SKM-1 (cell line): ENCODE results near the gene NR1I3.

ENCODE experiments used
- DNase-seq: peaks from one replicate; lab custom pipeline; 2025; ENCODE audit not compliant: unreplicated experiment; lab: John Stamatoyannopoulos, UW

Gene NR1I3

DNA sequence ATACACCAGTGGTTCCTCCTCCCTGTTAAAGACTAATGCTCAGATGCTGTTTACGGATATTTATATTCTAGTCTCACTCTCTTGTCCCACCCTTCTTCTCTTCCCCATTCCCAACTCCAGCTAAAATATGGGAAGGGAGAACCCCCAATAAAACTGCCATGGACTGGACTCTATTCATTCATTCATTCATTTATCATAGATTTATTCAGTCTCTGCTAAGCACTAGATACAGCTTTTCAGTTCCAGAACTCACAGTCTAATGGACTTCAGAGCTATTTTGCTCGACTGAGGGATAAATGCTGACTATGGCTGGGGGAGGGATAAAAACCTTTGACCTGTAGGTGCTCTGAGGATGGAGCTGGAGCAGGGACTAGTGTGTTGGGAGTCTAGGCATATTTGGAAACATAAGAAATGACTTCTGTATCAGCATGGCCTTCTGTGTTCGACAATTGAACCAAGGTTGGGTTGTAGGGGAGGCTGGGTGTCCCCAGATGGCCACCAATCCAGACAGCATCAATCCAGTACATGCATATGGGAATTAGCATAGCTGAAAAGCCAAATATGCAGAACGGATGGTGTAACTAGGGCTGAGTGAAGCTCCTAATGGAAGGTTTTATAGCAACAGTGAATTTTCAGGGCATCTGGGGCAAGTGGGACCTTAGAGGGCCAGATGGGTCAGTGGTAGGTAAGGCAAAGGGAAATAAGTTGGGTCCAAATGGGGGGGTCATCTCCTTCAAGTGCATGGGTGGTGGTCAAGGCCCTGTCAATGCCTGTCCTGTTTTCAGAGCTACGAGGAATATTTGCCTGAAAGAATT lies 18.7 kb downstream of the NR1I3 start:
- DNase-seq, result no peak

- DNase-seq, result no peak
These were observed 19.5 kb downstream of the NR1I3 start for GRCh38 chr1:161218301-161219077.

DNA sequence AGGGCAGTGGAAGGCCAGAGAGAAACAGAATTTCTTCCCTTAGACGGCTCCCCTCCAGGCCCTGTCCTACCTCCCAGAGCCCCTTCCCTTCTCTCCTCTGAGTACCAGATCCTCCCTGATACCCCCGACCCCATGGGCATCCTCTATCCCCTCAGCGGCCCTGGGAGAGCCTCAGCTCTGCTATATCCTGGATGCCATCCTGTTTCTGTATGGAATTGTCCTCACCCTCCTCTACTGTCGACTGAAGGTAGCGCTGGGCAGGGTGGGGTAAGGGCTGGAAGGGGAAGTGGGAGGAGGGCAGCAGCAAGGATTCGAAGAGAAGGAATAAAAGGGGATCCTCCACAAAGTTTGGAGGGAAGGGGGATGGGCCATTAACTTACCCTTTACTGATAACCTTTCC lies 20.2 kb downstream of the NR1I3 start:
- DNase-seq, result no peak

- peak; percentile 97 for DNase-seq
These were observed 20.9 kb downstream of the NR1I3 start for GRCh38 chr1:161216945-161217712.

- DNase-seq, result peak; percentile 84
These were observed 22.9 kb downstream of the NR1I3 start, which contains the start of gene FCER1G for GRCh38 chr1:161215076-161215475. Gene FCER1G, plus strand, starts transcription at chr1:161215295. Its CDS starts 27 bp downstream, at chr1:161215322.

DNA sequence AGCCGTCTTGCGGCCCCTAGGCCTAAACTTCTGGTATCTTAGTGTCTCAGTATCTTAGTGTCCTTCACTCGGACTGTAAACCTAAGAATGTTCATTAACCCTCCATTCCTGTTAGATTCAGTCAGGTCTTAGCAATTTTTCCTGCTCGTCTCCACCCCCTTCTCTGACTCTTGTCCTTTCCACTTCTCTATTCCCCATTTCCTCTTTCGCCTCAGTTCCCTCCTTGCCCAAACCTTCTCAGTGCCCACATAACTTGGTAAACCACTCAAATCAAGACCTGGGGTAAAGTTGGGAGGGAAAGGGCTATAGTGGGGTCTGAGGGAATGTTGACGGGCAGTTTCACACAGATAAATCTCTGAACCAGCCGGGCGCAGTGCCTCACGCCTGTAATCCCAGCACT lies 23.6 kb downstream of the NR1I3 start:
- peak; percentile 75 for DNase-seq

DNA sequence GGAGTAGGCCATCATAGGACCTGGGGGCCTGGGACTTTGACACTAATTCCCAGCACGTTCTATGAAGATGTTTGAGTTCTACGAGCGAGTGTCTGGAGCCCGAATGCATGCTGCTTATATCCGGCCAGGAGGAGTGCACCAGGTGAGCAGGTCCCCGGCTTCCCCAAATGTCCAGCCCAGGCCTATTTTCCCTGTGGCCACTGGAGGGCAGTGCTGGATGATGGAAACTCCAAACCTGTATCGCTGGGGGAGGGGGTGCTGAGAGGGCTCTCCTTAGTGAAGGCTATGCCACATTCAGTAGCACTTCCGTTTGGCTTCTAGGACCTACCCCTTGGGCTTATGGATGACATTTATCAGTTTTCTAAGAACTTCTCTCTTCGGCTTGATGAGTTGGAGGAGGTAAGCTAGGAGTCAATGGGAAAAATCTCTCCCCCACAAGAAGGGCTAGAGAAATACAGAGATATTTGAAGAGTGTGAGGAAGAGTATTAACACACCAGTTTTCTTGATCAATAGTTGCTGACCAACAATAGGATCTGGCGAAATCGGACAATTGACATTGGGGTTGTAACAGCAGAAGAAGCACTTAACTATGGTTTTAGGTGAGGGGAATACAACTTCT lies 28.1 kb downstream of the NR1I3 start:
- DNase-seq, result peak; percentile 83

GRCh38 chr1:161207173-161207572 lies 30.8 kb downstream of the NR1I3 start:
- no peak for DNase-seq

- DNase-seq, result no peak
These were observed 31.4 kb downstream of the NR1I3 start for GRCh38 chr1:161206411-161207140.

DNA sequence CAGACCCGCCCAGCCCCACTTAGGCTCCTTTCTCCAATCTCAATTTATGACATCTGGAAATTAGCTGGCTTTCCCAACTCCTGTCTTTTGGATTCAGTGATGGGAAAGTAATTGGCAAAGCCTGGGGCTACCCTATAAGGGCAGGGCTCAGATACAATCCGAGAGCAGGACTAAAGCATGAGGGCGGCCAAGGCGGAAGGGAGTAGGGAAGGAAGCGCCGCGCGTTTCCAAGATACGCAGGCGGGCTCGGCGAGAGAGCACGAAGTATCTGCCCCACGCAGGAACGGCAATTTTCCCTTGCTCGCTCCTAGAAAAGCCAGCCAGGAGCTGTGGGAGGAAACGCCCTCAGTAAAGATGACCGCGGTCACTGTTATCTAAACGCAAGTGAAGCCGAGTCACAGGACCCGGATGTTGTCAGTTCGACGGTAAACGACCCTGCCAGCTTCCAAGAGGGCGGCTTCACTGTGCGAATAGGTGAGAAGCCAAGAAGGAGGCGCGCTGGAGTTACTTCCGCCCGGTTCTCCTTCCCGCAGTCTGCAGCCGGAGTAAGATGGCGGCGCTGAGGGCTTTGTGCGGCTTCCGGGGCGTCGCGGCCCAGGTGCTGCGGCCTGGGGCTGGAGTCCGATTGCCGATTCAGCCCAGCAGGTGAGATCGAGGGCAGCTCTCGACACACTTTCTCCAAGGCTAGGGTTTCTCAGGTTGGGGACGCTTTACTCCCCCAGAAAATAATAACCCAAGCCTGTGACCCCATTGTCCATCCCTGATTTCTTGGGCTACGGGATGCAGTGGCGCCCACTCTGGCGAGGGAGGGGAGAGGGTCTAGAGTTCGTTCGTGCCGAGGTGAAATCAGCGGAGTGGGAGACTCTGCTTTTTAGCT lies 35.9 kb downstream of the NR1I3 start, which contains the start of gene NDUFS2:
TSS of gene NDUFS2 (plus strand) at position 532 of the 877 bp plus-strand sequence. CDS start at position 551, 19 bp downstream.
- DNase-seq, result peak; percentile 99

DNA sequence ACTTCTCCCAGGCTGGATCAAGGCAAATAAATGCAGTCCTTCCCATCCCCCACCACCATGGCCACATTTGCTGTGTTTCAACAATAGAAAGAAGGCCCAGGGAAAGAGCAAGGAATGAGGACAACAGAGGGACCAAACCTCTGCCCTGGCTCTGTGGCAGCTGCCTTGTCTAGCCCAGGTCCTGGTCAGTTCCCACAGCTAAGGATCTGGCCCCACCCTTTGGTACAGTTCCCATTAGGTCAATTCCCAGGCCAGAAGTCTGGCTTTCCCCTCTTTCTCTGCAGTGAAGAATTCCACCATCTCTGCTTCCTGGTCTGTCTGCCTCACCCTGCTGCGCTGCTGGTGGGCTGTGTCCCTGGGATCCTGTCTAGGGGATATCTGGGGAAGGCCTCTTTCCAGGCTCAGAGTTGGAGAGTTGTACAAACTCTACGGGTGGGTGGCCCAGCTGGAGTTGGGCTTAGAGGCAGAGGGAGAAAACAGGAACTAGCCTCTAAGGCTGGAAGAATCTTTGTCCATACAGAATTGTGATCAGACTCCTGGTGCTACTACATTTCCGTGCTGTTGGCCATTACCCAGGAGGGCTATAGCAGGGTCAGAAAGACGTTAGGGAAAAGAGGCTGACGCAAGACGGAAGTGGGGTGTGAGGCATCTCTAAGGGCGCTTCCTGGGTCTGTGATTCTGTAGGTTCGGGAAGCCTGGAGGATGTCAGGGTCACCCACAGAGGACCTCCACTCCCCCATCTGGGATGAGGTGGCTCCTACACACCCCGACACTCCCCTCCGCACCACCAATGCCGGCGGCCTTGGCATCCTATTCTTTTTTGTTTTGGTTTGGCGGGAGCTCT lies 36.8 kb downstream of the NR1I3 start:
- DNase-seq, result no peak

DNA sequence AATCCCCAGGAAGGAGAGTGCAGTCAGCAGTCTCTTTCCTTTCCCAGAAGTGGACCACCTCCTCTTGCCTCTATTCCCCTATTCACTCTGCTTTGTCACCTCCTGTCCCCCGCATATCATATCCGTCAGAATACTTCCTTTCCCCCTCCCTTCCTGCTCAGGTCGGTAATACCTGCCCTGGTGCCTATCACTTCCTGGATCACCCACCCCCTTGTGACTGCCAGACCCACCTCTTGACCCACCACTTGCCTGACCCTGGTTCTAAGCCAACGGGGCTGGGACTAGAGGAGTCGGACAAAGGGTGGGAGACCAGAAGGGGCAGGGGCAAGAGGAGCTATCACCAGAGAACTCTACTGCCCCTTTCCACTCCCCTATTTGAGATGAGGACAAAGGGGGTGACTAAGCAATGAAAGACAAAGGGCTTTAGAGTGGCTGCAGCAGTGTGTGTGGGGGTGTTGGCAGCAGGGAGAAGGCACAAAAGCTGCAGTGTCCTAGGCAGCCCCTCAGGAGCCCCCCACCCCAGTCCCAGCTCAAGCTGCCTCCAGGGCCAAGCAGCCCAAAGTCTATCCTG lies 37.5 kb downstream of the NR1I3 start:
- no peak for DNase-seq

DNA sequence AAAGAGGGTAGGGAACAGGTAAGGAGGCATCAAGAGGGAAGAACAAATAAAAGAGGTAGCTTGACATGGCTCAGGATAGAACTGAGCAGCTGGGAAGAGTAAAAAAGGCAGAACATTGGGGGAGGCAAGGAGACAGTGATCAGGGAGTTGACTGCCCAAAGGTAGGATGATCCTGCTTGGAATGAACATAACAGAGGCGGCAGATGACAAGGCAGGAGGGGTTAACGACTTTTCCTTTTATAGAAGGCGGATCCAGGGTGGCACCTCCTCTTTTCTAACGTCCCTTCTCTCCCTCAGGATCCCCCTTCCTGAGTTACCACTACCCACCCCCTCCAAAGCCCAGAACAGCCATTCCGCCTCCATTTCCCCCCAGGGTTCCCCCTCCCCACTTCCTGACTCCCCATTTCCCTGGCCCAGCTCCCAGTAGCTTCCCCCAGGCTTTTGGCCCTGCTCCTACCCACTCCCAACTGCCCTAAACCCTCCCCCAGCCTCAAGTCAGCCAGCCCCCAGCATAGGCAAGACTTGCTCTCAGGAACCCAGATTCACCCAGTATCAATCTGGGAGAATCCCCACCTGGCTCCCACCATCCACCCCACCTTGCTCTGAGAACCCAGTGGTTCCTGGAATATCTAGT lies 38.4 kb downstream of the NR1I3 start:
- no peak for DNase-seq

- DNase-seq, result no peak
These were observed 39.0 kb downstream of the NR1I3 start, which contains the start of gene ADAMTS4 for GRCh38 chr1:161198897-161199431. Gene ADAMTS4, minus strand, starts transcription at chr1:161199054. Its CDS starts 427 bp downstream, at chr1:161198627.

DNA sequence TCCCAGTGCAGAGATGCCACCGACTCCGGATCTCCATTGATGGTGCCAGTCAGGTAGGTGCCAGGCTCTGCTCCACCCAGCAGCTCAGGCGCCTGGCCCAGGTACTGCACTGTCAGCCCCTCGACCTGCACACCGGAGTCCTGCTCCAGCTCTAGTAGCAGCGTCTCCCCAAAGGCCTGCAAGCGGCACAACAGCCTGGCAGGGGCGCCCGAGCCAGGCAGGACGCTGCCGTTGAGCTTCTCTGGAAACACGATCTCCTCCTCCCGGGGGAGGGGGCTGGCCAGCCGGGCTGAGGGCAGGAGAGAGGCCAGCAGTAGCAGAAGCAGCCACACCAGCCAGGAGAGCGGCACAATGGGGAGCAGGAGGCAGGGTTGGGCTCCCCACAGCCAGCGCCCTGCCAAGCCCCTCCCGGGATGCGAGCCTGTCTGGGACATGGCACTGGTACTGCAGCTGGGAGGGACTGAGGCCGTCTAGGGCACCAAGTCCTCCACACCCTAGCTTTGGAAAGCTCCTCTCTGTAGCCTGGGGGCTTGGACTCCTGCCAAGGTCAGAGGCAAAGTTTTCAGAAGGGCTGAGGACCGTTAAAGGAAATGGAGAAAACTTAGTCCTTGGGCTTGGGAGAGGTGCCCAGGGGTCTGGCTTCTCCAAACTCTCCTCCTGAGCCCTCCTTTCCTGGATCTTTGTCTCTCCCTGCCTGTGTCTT lies 39.7 kb downstream of the NR1I3 start:
- no peak for DNase-seq

DNA sequence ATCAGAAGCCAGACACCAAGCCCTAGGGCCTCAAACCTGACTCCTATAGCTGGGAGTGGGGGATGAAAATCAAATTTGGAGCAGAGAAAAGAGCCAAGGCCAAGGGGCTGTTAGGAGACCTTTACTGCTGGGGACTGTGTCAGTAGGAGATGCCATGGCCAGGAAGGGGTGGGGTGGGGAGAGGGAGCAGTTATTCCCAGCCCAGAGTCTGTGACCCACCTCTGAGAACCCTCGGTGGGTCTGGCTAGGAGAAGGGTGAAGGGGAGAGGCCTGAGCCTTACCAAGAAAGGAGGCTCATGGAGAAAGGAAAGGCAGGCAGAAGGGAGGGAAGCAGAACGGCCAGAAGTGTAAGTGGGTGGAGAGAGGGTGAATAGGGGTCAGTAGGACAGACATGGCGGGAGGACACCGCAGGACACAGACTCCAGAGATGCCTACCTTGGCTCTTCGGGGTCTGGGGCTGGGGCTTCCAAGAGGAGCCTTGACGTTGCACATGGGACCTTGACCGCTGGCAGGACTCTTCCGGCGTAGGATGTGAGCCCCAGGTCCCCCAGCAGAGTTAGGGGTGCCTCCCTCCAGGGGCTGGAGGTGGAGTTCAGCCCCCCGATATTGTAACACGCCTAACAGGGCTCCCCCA lies 40.3 kb downstream of the NR1I3 start:
- no peak for DNase-seq
